Inflammatory macrophage treated with lipopolysaccharide for 1 hour (primary cell): ENCODE results near the gene SLC6A19.

ENCODE experiments used
- DNase-seq, 2 donors: peaks; one replicate each; pipeline ENCODE4 v3.0.0-alpha.2; 2020 to 2022

Gene SLC6A19

DNA sequence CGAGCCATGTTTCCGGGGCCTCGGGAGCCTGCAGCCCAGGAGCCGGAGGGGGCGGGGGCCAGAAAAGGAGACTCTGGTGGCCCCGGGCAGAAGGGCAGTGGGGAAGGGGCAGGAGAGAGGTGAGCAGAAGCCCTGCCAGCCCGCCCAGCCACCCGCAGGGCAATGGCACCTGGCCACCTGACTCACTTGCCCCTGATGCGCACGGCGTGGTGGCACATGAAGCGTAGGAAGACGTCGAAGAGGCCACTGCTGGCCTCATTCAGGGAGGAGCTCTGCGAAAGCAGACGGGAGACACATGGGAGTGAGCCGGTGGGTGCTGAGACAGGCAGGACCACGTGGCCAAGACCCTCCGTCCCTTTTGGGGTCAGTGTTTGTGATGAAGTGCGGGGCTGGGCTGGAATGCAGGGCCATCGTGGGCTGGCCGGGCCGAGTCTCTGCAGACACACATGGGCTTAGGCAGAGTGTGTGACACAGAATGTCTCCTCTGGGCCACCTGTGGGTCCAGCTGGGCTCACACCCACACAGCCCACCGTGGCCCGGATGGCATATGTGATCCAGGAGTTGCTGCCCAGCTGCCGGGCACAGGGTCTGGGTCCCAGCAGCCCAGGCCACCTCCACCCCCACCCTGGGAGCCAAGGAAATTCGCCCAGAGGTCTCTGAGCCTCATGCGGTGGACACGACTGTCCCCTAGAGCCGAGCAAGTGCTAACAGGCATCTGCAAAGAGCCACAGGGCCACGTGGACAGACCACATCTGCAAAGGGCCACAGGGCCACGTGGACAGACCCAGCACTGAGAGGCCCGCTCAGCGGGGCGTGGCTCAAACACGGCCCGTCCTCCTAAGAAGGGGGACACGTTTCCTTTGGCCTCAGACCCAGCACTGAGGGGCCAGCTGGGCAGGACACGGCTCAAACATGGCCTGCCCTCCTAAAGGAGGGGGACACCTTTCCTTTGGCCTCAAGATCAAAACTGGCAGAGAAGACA is 69.8 kb downstream of the SLC6A19 start:
- DNase-seq = no peak

DNA sequence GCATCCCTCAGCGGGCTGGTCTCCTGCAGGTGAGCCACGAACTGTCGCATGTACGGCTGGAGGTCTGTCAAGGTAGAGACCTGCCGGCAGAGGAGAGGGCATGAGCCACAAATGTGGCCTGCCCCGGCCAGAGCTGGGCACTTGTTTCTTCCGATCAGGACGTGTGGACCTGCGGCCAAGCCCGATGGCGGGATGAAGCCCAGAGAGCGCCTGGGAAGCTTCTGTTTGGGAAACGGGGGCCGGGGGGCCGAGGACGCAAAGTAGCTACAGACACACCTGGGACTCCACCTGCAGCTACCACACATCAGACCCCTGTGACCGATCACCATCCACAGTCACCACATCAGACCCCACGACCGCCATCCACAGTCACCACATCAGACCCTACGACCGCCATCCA is 70.8 kb downstream of the SLC6A19 start:
- DNase-seq = no peak

- DNase-seq = no peak
These were observed 72.3 kb downstream of the SLC6A19 start for GRCh38 chr5:1273745-1274144.

GRCh38 chr5:1274471-1274870 is 73.1 kb downstream of the SLC6A19 start:
- DNase-seq = no peak
